Upper lobe of right lung (tissue), 1 donor: Measurements from ENCODE around the gene STOX1. TPM values are rescaled to one million over a fixed set of nuclear protein-coding genes. Genes with fewer than 3 reads are reported as not detected.

Experiments
- ATAC-seq: fragments of 200-7000 bp; cut with Tn5 transposase; one replicate; pipeline ENCODE4 v1.9.1; 2020; ENCODE audit warnings: mild to moderate bottlenecking, moderate library complexity
- DNase-seq: peaks from one replicate; pipeline ENCODE4 v3.0.0-alpha.2; 2020
- H3K27ac ChIP-seq: fragments of 200-600 bp; one replicate; pipeline ENCODE4 v1.8.0; 2022
- H3K27me3 ChIP-seq: fragments of 200-600 bp; one replicate; pipeline ENCODE4 v1.8.0; 2022; ENCODE audit warnings: mild to moderate bottlenecking
- H3K36me3 ChIP-seq: fragments of 200-600 bp; one replicate; pipeline ENCODE4 v1.8.0; 2022
- H3K4me1 ChIP-seq: fragments of 200-600 bp; one replicate; pipeline ENCODE4 v1.8.0; 2022
- H3K4me3 ChIP-seq: fragments of 200-600 bp; one replicate; pipeline ENCODE4 v1.8.0; 2022; ENCODE audit warnings: mild to moderate bottlenecking
- H3K9me3 ChIP-seq: fragments of 200-600 bp; one replicate; pipeline ENCODE4 v1.8.0; 2022
- intact Hi-C: fragments of 100-400 bp; cut with DNase I; formaldehyde crosslinking; loops from one replicate; pipeline ENCODE4 v1.11.0; 2022
- total RNA-seq: library from RNA; stranded (reverse); fragmentation: NEBNext Ultra II Directional; extraction: Animal tissue kit (Norgen Biotek cat#: 25700); gene quantifications from one replicate; pipeline ENCODE4 v1.2.1, GENCODE V29; 2021
- TF ChIP-seq, protein P1 (sequence below): fragments of 200-600 bp; IDR thresholded peaks from one replicate; pipeline ENCODE4 v1.8.0; 2022; ENCODE audit warnings: antibody characterized with exemption
- donor health status: DM: no; HTN: yes; CAD: no; lungs with severe emphysema.

Gene STOX1
- total RNA-seq, 1 donor from 2014 or later = 0.46 TPM

DNA sequence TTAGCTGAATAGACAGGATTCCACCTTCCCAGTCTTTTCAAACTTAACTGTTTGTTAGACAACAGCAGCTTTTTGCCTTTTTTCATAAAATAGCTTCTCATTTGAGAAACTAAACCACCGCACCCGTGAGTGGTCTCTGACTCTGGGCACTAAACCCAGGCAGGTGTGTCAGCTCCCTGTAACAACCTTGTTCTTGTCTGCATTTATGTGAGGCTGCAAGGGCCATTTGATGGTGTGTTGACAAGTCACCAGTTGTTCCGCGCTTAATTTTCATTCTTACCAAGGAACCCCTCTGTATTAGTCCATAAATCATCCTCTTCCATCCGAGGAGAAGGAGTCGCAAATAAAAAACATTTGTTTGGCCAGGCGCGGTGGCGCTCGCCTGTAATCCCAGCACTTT lies 1.5 kb downstream of the STOX1 start:
- intact Hi-C loops = no loop called here
- no peak for ATAC-seq
- TF ChIP-seq, protein P1, sequence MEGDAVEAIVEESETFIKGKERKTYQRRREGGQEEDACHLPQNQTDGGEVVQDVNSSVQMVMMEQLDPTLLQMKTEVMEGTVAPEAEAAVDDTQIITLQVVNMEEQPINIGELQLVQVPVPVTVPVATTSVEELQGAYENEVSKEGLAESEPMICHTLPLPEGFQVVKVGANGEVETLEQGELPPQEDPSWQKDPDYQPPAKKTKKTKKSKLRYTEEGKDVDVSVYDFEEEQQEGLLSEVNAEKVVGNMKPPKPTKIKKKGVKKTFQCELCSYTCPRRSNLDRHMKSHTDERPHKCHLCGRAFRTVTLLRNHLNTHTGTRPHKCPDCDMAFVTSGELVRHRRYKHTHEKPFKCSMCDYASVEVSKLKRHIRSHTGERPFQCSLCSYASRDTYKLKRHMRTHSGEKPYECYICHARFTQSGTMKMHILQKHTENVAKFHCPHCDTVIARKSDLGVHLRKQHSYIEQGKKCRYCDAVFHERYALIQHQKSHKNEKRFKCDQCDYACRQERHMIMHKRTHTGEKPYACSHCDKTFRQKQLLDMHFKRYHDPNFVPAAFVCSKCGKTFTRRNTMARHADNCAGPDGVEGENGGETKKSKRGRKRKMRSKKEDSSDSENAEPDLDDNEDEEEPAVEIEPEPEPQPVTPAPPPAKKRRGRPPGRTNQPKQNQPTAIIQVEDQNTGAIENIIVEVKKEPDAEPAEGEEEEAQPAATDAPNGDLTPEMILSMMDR = no peak

DNA sequence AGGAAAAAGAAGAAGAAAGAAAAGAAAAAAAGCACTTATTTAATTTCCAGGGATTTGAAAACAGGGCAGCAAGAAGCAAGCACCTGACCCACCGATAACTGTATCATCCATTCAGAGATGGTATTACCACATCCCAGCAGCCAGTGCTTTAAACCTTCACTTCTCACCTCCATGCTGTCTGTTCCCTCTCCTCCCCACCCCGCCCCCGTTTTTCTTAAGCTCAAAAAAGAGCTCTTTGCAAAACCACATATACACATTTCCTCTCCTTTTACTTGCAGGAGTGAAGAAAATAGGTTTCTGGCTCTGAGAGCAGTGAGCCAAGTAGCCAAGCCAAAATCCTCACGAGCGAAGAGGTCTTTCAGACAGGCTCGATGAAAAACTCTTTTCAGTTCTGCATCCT lies 2.2 kb downstream of the STOX1 start:
- Histone ChIP-seq H3K27ac (no peak overlapping the region), H3K4me3 (no peak overlapping the region), H3K36me3 (no peaks in the 10 kb centered on the region), H3K27me3 (no peaks in the 10 kb centered on the region), H3K9me3 (no peaks in the 10 kb centered on the region), H3K4me1 (peaks cover 6% of the 10 kb centered on the region)
- no peak for DNase-seq
- TF ChIP-seq, protein P1 = no peak
- intact Hi-C loops = no loop called here
- no peak for ATAC-seq

More for the DNA sequence above, 1.5 kb downstream of the STOX1 start:
- no peak overlapping the region for H3K27ac ChIP-seq
- H3K4me3 ChIP-seq = no peak overlapping the region
- no peak for DNase-seq
- no peaks in the 10 kb centered on the region for H3K27me3 ChIP-seq
- no peaks in the 10 kb centered on the region for H3K36me3 ChIP-seq
- peaks cover 6% of the 10 kb centered on the region for H3K4me1 ChIP-seq
- no peaks in the 10 kb centered on the region for H3K9me3 ChIP-seq

DNA sequence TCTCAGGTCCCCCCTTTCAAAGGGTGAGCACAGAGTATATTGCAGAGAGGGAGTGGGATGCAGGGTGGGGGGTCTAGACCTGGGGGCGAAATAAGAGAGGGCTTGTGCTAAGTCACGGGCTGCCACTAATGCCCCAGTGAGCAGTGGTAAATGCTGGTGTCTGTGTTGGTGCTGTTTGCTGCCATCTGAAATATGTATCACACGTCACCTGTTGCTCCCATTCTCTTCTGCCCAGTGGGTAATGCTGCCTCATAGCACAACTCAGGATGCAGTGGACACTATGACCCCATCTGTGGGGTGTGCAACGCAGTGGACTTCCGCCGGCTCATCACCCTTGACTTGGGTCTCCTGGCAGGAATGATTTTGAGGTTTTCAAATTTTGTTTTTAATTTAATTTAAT lies 2.6 kb downstream of the STOX1 start:
- TF ChIP-seq, protein P1 = no peak
- Histone ChIP-seq H3K9me3 (no peaks in the 10 kb centered on the region), H3K27ac (no peak overlapping the region), H3K4me3 (no peak overlapping the region), H3K36me3 (no peaks in the 10 kb centered on the region), H3K27me3 (no peaks in the 10 kb centered on the region), H3K4me1 (peaks cover 6% of the 10 kb centered on the region)
- ATAC-seq (no peak), DNase-seq (no peak)
- intact Hi-C loops = no loop called here

DNA sequence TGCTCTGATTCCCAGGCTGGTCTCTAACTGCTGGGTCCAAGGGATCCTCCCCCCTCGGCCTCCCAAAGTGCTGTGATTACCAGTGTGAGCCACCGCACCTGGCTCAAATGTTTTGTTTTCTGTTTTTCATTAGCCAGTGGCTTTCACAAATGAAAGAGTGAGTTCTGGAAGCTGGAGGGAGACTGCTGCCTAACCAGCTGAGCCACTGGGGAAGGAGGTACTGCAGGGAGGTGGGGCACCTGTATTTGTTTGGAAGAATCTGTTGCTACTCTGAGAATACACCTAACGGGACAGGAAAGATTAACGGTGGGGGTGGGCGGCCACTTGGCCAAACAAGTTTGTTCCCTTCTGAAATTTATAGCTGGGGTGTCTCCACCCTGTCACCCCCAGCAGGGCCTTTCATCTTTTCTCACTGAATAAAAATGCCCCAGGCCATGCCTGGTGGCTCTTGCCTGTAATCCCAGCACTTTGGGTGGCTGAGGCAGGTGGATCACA lies 4.7 kb downstream of the STOX1 start:
- Histone ChIP-seq H3K27me3 (no peaks in the 10 kb centered on the region), H3K4me3 (no peak overlapping the region), H3K27ac (no peak overlapping the region), H3K4me1 (peaks cover under 1% of the 10 kb centered on the region), H3K36me3 (no peaks in the 10 kb centered on the region), H3K9me3 (no peaks in the 10 kb centered on the region)
- TF ChIP-seq, protein P1 = no peak
- DNase-seq = no peak
- intact Hi-C loops = no loop called here
- ATAC-seq = no peak

DNA sequence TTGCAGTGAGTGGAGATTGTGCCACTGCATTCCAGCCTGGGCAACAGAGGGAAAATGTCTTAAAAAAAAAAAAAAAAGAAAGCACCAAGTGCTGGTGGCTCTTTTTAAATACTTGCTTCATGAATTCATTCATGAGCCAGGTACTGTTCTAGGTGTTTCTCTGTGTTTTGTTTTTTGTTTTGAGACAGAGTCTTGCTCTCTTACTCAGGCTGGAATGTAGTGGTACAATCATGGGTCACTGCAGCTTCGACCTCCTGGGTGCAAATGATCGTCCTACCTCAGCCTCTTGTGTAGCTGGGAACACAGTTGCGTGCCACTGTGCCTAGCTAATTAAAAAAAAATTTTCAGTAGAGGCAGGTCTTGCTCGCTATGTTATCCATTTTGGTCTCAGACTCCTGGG lies 5.3 kb downstream of the STOX1 start:
- no peak overlapping the region for H3K27ac ChIP-seq
- no peak for DNase-seq
- H3K4me1 ChIP-seq = no peaks in the 10 kb centered on the region
- TF ChIP-seq, protein P1 = no peak
- no peaks in the 10 kb centered on the region for H3K27me3 ChIP-seq
- intact Hi-C loops = no loop called here
- no peaks in the 10 kb centered on the region for H3K9me3 ChIP-seq
- H3K4me3 ChIP-seq = no peak overlapping the region
- no peak for ATAC-seq
- H3K36me3 ChIP-seq = no peaks in the 10 kb centered on the region
